NCI-H446 (cell line): Measurements from ENCODE around the gene PRSS1.
"Not testable (repeated sequence)": the region's sequence is repeated elsewhere in the genome, so short reads cannot be mapped to it uniquely, and the experiment has no call there.

Source experiments
- DNase-seq, 2 experiments: peaks; one replicate each; lab custom pipeline; 2025; lab: John Stamatoyannopoulos, UW

The PRSS1 gene

DNA sequence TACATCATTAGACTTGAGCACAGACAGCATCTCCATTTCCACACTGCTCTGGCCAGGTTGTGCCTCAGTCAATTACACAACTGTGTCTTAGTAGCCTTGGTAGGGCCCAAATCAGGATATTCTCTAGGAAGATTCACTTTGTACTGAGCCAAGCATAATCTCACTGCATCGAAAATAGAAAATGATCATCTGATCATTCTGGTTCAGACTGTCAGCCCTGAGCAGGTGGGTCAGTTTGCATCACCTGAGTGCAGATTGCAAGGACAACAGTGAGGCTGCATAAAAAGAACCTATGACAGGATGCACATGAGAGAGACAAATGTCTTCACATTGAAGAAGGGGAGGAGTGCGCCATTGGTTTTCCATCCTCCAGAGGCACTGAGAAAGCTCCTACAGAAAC lies 862 bp upstream of the PRSS1 start:
- not testable (repeated sequence) for DNase-seq

GRCh38 chr7:142750321-142750938 lies 1.2 kb downstream of the PRSS1 start:
- DNase-seq: no peak

DNA sequence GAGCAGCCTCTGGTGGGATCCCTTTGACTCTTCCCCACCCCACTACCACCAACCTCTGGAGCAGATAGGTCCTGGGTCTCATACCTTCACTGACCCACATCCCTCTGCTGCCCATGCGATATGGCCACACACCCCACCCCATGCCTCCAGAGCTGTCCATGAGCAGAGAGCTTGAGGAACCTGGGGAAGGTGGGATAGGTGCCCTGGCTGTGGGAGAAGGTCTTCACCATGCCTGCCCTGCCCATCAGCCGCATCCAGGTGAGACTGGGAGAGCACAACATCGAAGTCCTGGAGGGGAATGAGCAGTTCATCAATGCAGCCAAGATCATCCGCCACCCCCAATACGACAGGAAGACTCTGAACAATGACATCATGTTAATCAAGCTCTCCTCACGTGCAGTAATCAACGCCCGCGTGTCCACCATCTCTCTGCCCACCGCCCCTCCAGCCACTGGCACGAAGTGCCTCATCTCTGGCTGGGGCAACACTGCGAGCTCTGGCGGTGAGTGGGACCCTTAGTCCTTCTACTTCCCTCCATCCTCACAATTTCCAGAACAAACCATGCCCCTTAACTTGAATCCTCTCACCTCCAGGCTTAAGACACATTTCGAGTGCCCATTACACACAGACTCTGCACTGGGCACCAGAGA lies 2.4 kb downstream of the PRSS1 start:
- not testable (repeated sequence) for DNase-seq

GRCh38 chr7:142752376-142753225 lies 3.3 kb downstream of the PRSS1 start:
- no peak for DNase-seq

GRCh38 chr7:142753366-142753765 lies 4.1 kb downstream of the PRSS1 start:
- DNase-seq: no peak

DNA sequence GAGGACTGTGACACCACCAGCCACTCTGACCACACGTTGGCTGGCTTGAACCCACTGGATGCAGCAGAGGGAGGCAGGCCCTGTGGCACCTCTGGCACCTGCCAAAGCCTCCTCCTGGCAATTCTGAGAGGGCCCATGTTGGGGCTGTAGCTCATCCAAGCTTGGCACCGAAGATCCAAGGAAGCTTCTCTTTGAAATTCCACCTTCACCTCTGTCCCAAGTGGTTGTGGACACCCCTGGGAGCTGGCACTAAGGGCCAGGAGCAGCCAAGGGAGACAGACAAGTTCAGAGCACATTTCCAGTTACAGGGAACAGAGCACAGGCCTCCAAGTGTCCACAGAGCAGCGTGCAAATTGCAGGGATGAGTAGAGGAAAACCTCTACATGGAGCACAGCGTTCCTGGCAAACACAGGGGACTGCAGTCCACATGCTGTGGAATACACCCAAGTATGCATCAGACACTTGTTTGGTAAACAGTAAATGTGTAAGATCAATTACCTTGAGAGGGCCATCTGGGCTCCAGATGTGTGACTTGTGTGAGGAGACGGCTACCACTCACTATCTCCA lies 4.7 kb downstream of the PRSS1 start:
- DNase-seq: not testable (repeated sequence)

GRCh38 chr7:142754681-142755575 lies 5.7 kb downstream of the PRSS1 start:
- DNase-seq: no peak

- DNase-seq: not testable (repeated sequence)
These were observed 9.0 kb downstream of the PRSS1 start for GRCh38 chr7:142758312-142758711.

DNA sequence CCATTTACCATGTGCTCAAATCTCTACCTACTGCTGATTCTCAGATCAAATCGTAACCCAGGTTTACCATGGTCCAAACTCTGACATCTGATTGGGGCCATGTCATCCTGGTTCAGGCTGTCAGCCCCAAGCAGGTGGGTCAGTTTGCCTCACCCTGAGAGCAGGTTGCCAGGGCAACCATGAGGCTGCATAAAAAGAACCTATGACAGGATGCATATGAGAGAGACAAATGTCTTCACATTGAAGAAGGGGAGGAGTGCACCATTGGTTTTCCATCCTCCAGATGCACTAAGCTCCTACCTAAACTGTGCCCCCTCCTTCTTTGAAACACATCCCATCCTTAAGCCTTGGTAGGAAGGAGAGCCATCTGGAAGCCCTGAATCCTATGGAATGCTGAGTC lies 10.2 kb downstream of the PRSS1 start:
- no peak for DNase-seq

DNA sequence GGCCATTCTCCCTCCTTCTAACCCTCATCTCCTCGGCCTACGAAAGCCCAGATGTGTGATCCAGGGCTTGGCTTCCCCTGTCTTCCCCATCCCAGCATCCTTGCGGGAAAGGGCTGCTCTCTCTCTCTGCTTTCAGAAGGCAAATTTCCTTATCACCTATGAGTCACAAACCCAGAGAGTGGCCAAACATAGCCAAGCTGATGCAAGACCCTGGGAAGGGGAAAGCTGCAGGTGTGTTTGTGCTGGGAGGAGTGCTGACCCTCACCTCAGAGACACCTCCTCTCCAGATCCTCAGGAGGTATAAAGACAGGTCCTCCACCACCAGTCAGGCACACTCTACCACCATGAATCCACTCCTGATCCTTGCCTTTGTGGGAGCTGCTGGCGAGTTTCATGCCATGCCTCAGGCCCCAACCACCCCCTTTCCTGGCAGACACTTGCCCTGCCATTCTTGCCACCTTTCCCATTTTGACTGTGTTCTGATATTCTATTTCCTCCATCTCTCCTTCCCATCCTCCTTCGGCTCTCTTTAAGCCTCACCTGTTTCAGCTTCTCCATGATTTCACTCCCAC lies 10.9 kb downstream of the PRSS1 start:
- no peak for DNase-seq

- DNase-seq: not testable (repeated sequence)
These were observed 12.3 kb downstream of the PRSS1 start for GRCh38 chr7:142761606-142762005.

- no peak for DNase-seq
These were observed 12.8 kb downstream of the PRSS1 start for GRCh38 chr7:142762104-142762503.

DNA sequence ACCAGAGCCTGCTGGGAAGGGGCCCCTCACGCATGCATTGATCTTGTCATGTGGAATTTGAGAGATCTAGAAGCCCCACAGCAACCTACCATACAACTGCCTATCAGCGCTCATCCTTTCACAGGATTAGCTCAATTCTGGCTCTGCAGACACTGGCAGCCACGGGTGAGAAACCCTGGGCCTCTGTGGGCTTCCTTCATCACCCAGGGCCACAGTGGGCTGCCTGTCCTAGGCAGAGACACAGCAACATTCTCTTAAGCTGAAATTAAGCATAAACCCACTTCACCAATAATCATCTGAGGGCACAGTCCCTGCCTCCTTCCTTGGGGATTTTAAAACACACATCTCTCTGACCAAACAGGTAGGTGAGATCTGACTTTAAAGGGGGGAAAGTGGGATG lies 18.2 kb downstream of the PRSS1 start:
- no peak for DNase-seq

DNA sequence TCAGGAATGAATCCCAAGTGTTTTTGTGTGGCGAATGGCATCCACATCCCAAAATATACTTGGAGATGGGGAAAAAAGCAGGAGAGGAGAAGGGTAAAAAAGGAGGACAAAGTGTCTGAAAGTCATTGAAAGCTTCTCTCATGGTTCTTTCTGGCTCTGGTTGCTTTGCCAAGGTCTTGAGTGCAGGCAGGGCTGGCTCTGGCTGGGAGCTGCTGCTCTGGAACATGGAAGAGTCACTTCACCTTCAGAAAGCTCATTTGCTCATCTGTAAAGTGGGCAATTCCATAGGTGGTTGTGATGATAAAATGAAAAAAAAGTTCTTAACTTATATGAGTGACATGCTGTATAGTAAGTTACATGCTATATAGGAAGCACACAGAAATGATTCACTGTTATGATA lies 18.6 kb downstream of the PRSS1 start:
- DNase-seq: no peak

DNA sequence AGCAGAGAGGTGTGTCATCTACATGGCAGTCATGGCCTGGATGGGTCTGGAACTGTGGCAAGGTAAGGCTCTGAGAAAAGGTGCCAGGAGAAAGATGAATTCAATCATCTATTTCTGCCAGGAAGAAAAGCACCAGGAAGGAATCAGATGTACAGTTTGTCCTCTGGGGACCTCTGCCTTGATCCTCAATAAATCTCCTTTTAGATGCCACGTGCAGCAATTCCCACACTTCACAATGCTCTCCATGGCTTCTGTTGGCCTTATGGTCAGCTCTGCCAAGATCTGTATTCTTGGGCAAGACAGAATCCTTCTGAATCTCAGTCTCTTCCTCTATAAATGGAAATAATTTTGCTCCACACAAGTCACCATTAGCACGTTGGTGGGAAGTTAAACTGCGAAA lies 19.6 kb downstream of the PRSS1 start:
- not testable (repeated sequence) for DNase-seq

GRCh38 chr7:142770661-142771352 lies 21.5 kb downstream of the PRSS1 start, which contains the start of gene PRSS2:
PRSS2 (plus strand) TSS chr7:142770970; CDS start chr7:142770983, 13 bp downstream.
- no peak for DNase-seq

- DNase-seq: no peak
These were observed 22.1 kb downstream of the PRSS1 start for GRCh38 chr7:142771353-142771723.

- DNase-seq: no peak
These were observed 22.8 kb downstream of the PRSS1 start for GRCh38 chr7:142772051-142772450.

DNA sequence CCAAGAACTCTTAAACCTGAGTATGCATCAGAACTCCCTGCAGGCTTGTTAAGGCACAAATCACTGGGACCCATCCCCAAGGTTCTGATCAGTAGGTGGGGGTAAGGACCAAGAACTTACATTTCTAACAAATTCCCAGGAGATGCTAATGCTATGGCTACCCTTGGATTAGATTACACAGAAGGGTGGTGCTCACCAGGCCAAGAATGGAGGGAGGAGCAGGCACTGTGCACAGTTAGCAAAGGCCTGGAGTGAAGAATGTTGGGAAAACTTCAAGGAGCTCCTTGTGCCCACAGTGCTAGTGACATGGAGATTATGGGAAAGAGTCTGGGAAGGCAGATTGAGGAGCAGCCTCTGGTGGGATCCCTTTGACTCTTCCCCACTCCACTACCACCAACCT lies 23.4 kb downstream of the PRSS1 start:
- DNase-seq: no peak

DNA sequence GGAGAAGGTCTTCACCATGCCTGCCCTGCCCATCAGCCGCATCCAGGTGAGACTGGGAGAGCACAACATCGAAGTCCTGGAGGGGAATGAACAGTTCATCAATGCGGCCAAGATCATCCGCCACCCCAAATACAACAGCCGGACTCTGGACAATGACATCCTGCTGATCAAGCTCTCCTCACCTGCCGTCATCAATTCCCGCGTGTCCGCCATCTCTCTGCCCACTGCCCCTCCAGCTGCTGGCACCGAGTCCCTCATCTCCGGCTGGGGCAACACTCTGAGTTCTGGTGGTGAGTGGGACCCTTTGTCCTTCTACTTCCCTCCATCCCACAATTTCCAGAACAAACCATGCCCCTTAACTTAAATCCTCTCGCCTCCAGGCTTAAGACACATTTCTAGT lies 24.0 kb downstream of the PRSS1 start:
- DNase-seq: no peak
